Measurements from ENCODE around the gene ITPKB. TPM values are rescaled to one million over a fixed set of nuclear protein-coding genes. Genes with fewer than 3 reads are reported as not detected.
"Not testable (repeated sequence)": the region's sequence is repeated elsewhere in the genome, so short reads cannot be mapped to it uniquely, and the experiment has no call there.

Gene ITPKB
- polyA plus RNA-seq, 1 experiment = 2.8 TPM

DNA sequence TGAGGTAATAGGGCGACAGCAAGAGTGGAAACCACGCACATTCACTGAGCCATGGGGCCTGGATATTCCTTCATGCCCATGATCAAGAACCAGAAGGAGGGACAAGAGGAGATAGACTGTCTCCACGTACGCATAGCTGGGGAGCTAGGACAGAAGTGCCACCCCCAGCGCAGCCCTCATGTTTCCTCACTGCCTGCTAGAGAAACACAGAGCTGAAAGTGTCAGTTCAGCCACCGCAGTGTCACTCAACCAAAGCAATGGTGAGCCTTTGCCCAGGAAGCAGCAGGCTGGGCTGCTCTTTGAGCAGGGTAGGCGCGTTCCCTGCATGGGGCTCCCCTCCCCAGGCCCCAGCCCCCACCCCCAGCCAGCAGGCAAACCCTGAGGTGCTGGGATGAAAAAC, 122.0 kb downstream of the ITPKB start:
- DNase-seq (ENCODE audit: low read depth, low spot score) = no peak
- POLR2A ChIA-PET = no interaction called here

DNA sequence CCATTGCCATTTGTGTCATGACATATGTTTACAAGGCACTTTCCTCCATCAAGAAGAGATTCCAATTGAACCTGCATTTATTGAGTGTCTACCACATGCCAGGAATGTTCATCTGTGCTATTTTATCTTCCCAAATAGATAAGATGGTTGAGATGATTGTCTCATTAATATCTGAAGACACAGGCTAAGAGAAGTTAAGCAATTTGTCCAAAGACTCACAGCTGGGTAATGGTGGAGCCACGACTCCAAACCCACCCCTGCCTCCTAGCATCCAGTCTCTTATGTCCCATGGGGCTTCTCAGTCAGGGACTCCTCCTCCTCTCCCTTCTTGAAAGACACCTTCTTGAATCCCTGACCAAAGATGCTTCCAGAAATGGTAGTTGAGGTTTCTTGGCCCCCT, 122.4 kb downstream of the ITPKB start:
- DNase-seq (ENCODE audit: low read depth, low spot score) = no peak
- CTCF ChIA-PET = interaction anchor here (6.6 kb wide), 1 partner anchor 10 kb away, joined by 26 read pairs; no protein-coding TSS in a partner anchor

More for the DNA sequence above, 122.0 kb downstream of the ITPKB start:
- Histone ChIP-seq H3K27me3 (ENCODE audit: control insufficient read depth, insufficient read depth, low read length) (peaks cover 5% of the 10 kb centered on the region), H3K4me3 (ENCODE audit: low read depth, low read length) (no peak overlapping the region), H3K9me3 (ENCODE audit: control insufficient read depth, insufficient read depth, low read length) (no peaks in the 10 kb centered on the region; the same call in 1 of the 2 replicates), H3K27ac (ENCODE audit: low read depth, low read length) (no peak overlapping the region)
- CTCF ChIA-PET = interaction anchor here (6.6 kb wide), 1 partner anchor 9 kb away, joined by 26 read pairs; no protein-coding TSS in a partner anchor
- TF ChIP-seq CTCF (IDR thresholded peaks at IDR 0.05; ENCODE audit: low read depth, low read length) = no peak

GRCh38 chr1:226615876-226616275, 123.2 kb downstream of the ITPKB start:
- TF ChIP-seq CTCF (IDR thresholded peaks at IDR 0.05; ENCODE audit: low read depth, low read length) = no peak
- no peaks in the 10 kb centered on the region for H3K9me3 ChIP-seq (ENCODE audit: control insufficient read depth, insufficient read depth, low read length)
- ChIA-PET POLR2A (no interaction called here), CTCF (interaction anchor here (1.1 to 6.6 kb wide), 2 partner anchors 11 to 13 kb away, joined by 3 to 26 read pairs; no protein-coding TSS in a partner anchor)
- peaks cover 9% of the 10 kb centered on the region for H3K27me3 ChIP-seq (ENCODE audit: control insufficient read depth, insufficient read depth, low read length)
- no peak overlapping the region for H3K4me3 ChIP-seq (ENCODE audit: low read depth, low read length)
- no peak overlapping the region for H3K27ac ChIP-seq (ENCODE audit: low read depth, low read length)
- DNase-seq (ENCODE audit: low read depth, low spot score) = no peak

More for the DNA sequence above, 122.4 kb downstream of the ITPKB start:
- POLR2A ChIA-PET = no interaction called here
- no peak for TF ChIP-seq CTCF (IDR thresholded peaks at IDR 0.05; ENCODE audit: low read depth, low read length)
- no peaks in the 10 kb centered on the region for H3K9me3 ChIP-seq (ENCODE audit: control insufficient read depth, insufficient read depth, low read length)
- peaks cover 7% of the 10 kb centered on the region for H3K27me3 ChIP-seq (ENCODE audit: control insufficient read depth, insufficient read depth, low read length)
- H3K4me3 ChIP-seq (ENCODE audit: low read depth, low read length) = no peak overlapping the region
- H3K27ac ChIP-seq (ENCODE audit: low read depth, low read length) = no peak overlapping the region

- ChIA-PET CTCF (interaction anchor here (6.6 kb wide), 1 partner anchor 14 kb away, joined by 26 read pairs; no protein-coding TSS in a partner anchor), POLR2A (interaction anchor here (0.6 kb wide), 1 partner anchor 825 kb away, joined by 3 read pairs; no protein-coding TSS in a partner anchor)
- peaks cover 27% of the 10 kb centered on the region for H3K27me3 ChIP-seq (ENCODE audit: control insufficient read depth, insufficient read depth, low read length)
- not testable (repeated sequence) for H3K27ac ChIP-seq (ENCODE audit: low read depth, low read length); H3K9me3 ChIP-seq (ENCODE audit: control insufficient read depth, insufficient read depth, low read length); DNase-seq (ENCODE audit: low read depth, low spot score); H3K4me3 ChIP-seq (ENCODE audit: low read depth, low read length)
Measured at GRCh38 chr1:226611980-226612379, 127.1 kb downstream of the ITPKB start.

- H3K4me3 ChIP-seq (ENCODE audit: low read depth, low read length) = no peak overlapping the region
- no peak overlapping the region for H3K27ac ChIP-seq (ENCODE audit: low read depth, low read length)
- DNase-seq (ENCODE audit: low read depth, low spot score) = no peak
- H3K27me3 ChIP-seq (ENCODE audit: control insufficient read depth, insufficient read depth, low read length) = peaks cover 30% of the 10 kb centered on the region
- CTCF ChIA-PET = interaction anchor here (6.6 kb wide), 1 partner anchor 15 kb away, joined by 26 read pairs; no protein-coding TSS in a partner anchor
- no peak for TF ChIP-seq CTCF (IDR thresholded peaks at IDR 0.05; ENCODE audit: low read depth, low read length)
- no peaks in the 10 kb centered on the region for H3K9me3 ChIP-seq (ENCODE audit: control insufficient read depth, insufficient read depth, low read length)
- POLR2A ChIA-PET = no interaction called here
Measured at GRCh38 chr1:226611301-226611700, 127.8 kb downstream of the ITPKB start.
